Stimulated activated naive CD8-positive, alpha-beta T cell treated with anti-CD3 and anti-CD28 coated beads, Interleukin-15, Interleukin-2, amounts not matched to agents 100 U/mL and 50 U/mL, for 24 hours (primary cell): ENCODE data around the gene ARRB1.

Source experiments
- ATAC-seq: fragments of 150-1000 bp; cut with Tn5 transposase; one replicate; pipeline ENCODE4 v1.10.0; 2021
- DNase-seq: peaks from one replicate; pipeline ENCODE4 v3.0.0; 2021

ARRB1 gene

DNA sequence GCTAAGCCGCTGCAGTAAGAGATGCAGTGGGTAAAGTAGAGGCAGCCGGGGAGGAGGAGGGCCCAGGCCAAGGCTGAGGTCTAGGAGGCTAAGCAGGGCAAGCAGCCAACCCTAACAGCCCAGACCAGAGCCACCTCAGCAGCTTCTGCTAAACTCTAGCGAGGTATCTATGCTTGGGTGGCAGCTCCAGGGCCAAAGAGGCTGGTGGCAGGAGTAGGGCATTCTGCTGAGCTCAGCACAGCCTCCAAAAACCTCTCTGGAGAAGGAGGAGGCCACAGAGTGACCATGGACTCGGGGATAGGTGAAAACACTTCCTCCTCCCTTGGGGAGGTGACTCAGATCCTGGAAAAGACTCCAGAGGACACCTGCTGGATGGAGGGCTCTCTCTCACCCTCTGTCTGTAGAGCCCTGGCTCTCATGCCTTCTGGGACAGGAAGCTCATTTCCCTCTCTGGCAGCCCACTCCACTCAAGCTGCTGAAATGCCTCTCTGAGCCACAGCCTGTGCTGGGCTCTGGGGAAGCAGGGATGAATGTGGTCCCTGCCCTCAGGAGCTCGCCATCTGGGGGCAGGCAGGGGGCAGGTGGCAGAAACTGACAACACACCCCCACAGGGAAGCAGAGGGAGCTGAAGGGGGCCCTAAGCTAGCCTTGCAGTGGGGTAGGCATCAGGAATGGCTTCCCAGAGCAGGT, 127.4 kb downstream of the ARRB1 start:
- no peak for ATAC-seq
- DNase-seq: no peak

DNA sequence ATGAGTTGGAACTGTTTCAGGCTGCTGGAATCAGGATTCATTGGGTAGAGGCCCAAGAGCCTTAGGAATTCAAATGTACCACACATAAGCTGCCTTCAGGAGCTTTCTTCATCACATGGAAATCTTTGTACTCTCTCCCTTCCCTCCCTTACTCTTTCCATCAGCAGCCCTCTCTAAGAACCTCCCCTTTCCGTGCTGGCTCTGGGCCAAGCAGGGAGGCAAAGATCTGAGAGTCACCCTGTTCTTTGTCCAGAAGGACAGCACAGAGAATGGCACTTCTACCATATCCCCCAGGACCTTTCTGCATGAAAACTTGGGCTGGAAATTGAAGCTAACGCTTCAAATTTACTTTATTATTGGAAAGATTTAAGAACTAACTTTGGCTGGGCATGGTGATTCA, 131.6 kb downstream of the ARRB1 start:
- ATAC-seq: no peak

DNA sequence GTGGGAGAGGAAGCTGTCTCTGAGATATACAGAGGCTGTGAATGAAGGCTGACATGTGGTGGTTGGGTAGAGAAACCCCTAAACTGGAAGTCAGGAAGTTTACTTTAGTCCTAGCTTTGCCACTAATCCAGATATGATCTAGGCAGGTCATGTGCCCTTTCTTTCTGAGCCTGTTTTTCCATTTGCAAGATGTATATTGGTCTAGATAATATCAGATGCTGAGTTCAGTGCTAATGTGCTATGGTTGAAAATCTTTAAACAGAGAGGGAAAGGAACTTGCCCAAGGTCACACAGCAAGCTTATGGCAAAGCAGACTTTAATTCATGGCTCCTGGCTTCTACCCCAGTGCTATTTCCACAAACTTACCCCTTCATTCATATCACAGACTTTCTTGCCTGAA, 136.6 kb downstream of the ARRB1 start:
- no peak for DNase-seq
- no peak for ATAC-seq

More for the DNA sequence above, 131.6 kb downstream of the ARRB1 start:
- no peak for DNase-seq

DNA sequence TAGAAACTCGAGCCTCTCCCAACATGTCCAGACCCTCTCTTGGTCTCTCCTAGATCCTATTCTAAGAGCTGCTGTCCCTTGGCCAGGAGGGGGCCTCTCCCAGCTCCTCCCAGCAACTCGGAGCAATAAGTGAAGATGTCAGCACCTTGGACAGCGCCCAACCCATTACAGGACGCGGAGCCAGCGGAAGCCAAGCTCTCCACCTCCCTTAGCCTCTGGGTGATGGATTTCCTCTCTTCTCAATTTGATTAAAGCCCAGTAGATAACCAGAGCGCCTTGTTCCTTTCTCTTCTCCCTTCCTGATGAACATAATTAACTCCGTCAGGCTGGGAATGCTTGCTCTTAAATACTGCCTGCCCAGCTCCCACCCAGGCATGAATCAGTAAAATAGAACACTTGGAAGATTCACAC, 137.0 kb downstream of the ARRB1 start:
- peak; percentile 86 for DNase-seq
- ATAC-seq: peak; percentile 65
